ENCODE results near the gene TPPP3. TPM values are rescaled to one million over a fixed set of nuclear protein-coding genes. Genes with fewer than 3 reads are reported as not detected.
"Not testable (repeated sequence)": the region's sequence is repeated elsewhere in the genome, so short reads cannot be mapped to it uniquely, and the experiment has no call there.

Gene TPPP3
- total RNA-seq, 1 experiment from 2014 or later, result not detected

DNA sequence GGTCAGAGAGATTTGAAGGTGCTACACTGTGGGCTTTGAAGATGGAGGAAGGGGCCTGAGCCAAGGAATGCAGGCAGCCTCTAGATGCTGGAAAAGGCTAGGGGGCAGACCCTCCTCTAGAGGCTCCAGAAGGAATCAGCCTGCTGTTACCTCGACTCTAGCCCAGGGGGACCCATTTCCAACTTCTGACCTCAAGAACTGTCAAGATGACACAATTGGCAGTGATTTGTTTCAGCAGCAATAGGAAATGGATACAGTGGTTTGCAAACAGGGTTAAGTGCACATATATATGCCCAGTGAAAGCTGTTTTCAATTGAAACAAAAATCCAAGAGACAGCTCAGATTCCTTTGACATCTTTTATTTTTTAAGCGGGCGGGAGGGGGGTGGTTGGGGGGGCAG, 26.6 kb upstream of the TPPP3 start:
- Histone ChIP-seq H3K27ac (no peak overlapping the region), H3K27me3 (replicated peaks) (no peaks in the 10 kb centered on the region), H3K4me3 (no peak overlapping the region), H3K36me3 (peaks cover 4% of the 10 kb centered on the region; the same call in 1 of the 2 replicates), H3K4me1 (replicated peaks) (peaks cover 17% of the 10 kb centered on the region), H3K9me3 (replicated peaks) (no peaks in the 10 kb centered on the region)
- no peak for DNase-seq (ENCODE audit: low read depth in 1 of 2, low spot score in 2 of 2)

GRCh38 chr16:67419502-67419901, 26.2 kb upstream of the TPPP3 start:
- peaks cover 4% of the 10 kb centered on the region; the same call in 1 of the 2 replicates for H3K36me3 ChIP-seq
- H3K27me3 ChIP-seq (replicated peaks), result no peaks in the 10 kb centered on the region
- H3K4me3 ChIP-seq, result no peak overlapping the region
- H3K4me1 ChIP-seq (replicated peaks), result peaks cover 12% of the 10 kb centered on the region
- no peak for DNase-seq (ENCODE audit: low read depth in 1 of 2, low spot score in 2 of 2)
- no peak overlapping the region for H3K27ac ChIP-seq
- H3K9me3 ChIP-seq (replicated peaks), result no peaks in the 10 kb centered on the region

GRCh38 chr16:67417333-67418061, 24.2 kb upstream of the TPPP3 start:
- Histone ChIP-seq H3K4me3 (no peak overlapping the region), H3K27me3 (replicated peaks) (no peaks in the 10 kb centered on the region), H3K9me3 (replicated peaks) (no peaks in the 10 kb centered on the region), H3K27ac (no peak overlapping the region), H3K36me3 (peaks cover 4% of the 10 kb centered on the region; the same call in 1 of the 2 replicates), H3K4me1 (replicated peaks) (peaks cover 11% of the 10 kb centered on the region)
- no peak for DNase-seq (ENCODE audit: low read depth in 1 of 2, low spot score in 2 of 2)

DNA sequence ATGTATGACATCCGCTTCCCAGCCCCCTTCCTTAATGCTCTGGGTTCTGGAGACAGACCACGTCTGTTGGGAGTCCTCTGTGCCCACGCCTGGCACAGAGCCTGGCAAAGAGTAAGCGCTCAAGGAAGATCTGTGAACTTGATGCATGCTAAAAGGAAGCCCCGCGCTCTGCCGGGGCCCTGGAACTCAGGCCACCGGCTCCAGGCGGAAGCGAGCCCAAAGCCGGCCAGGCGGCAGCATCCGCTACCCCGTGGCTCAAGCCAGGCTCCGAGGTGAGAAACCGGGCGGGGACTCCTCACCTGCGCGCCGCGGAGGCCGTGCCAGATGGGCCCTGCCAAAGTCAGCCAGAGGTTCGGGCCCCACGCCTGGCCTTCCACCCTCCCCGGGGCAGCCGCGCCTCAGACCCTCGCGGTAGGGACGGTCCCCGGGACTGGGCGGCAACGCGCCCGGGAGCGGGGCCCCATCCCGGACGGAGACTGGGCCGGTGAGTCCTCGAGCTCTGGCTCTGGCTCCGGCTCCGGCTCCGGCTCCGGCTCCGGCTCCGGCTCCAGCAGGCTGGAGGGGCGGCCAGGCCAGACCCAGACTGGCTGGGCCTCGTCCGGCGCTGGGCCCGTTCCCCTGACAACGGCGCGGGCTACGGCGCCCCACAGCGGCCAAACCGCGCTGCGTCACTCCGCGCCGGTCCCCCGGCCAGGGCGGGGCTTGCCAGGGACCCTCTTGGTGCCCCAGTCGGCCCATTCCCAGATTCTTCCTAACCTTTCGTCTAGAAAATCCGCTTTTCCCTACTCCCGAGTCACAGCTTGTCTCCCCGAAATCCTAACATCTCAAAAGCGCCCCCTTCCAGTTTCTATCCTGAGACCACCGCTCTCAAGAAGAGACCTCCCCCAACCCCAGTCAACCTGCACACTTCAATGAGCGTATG, 22.8 kb upstream of the TPPP3 start, which contains the start of gene ZDHHC1:
TSS of gene ZDHHC1 (minus strand) at position 606 of the 922 bp plus-strand sequence. CDS start 8,702 bp downstream, outside the sequence.
- Histone ChIP-seq H3K36me3 (peaks cover 4% of the 10 kb centered on the region; the same call in 1 of the 2 replicates), H3K4me1 (replicated peaks) (peaks cover 11% of the 10 kb centered on the region), H3K27me3 (replicated peaks) (no peaks in the 10 kb centered on the region), H3K27ac (peak within 1 kb of the TSS; percentile 61), H3K4me3 (peak within 1 kb of the TSS; percentile 82), H3K9me3 (replicated peaks) (no peaks in the 10 kb centered on the region)
- peak; percentile 67 to 71 for DNase-seq (ENCODE audit: low read depth in 1 of 2, low spot score in 2 of 2)

GRCh38 chr16:67415421-67415820, 22.1 kb upstream of the TPPP3 start:
- Histone ChIP-seq H3K27ac (0 out of 2 replicates have a peak overlapping the region, but pooled peaks have one; percentile 61), H3K4me1 (replicated peaks) (peaks cover 11% of the 10 kb centered on the region), H3K4me3 (peak overlapping the region; percentile 82)
- not testable (repeated sequence) for H3K36me3 ChIP-seq; H3K27me3 ChIP-seq (replicated peaks); DNase-seq (ENCODE audit: low read depth in 1 of 2, low spot score in 2 of 2); H3K9me3 ChIP-seq (replicated peaks)

- Histone ChIP-seq H3K9me3 (replicated peaks) (no peaks in the 10 kb centered on the region), H3K27ac (no peak overlapping the region), H3K4me1 (replicated peaks) (peaks cover 11% of the 10 kb centered on the region), H3K27me3 (replicated peaks) (no peaks in the 10 kb centered on the region), H3K4me3 (no peak overlapping the region), H3K36me3 (peaks cover 4% of the 10 kb centered on the region; the same call in 1 of the 2 replicates)
- DNase-seq (ENCODE audit: low read depth in 1 of 2, low spot score in 2 of 2), result no peak
Observed at GRCh38 chr16:67413978-67414911, 20.9 kb upstream of the TPPP3 start.

DNA sequence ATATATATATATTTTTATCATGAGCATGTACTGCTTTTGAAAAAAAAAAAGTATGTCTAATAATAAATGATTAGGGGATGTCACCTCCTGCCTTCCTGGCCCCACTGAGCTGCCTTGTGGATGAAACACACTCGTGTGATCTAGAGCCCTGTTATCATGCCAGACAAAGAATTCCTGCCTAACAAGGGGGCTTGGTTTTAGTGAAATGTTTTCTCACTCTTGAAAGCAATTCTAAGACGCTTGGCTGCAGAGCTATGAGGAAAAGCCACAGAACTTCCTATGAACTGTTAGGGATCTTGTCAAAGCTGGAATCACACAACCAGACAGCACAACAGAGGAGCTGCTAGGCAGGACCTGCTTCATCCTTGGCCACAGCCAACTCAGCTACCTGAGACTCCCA, 19.0 kb upstream of the TPPP3 start:
- Histone ChIP-seq H3K36me3 (peaks cover 4% of the 10 kb centered on the region; the same call in 1 of the 2 replicates), H3K27ac (no peak overlapping the region), H3K9me3 (replicated peaks) (no peaks in the 10 kb centered on the region), H3K27me3 (replicated peaks) (no peaks in the 10 kb centered on the region), H3K4me1 (replicated peaks) (peaks cover 11% of the 10 kb centered on the region), H3K4me3 (no peak overlapping the region)
- DNase-seq (ENCODE audit: low read depth in 1 of 2, low spot score in 2 of 2), result no peak

- H3K27me3 ChIP-seq (replicated peaks), result no peaks in the 10 kb centered on the region
- peaks cover 13% of the 10 kb centered on the region for H3K4me1 ChIP-seq (replicated peaks)
- no peak for DNase-seq (ENCODE audit: low read depth in 1 of 2, low spot score in 2 of 2)
- no peak overlapping the region for H3K27ac ChIP-seq
- peaks cover 4% of the 10 kb centered on the region; the same call in 1 of the 2 replicates for H3K36me3 ChIP-seq
- H3K4me3 ChIP-seq, result no peak overlapping the region
- no peaks in the 10 kb centered on the region for H3K9me3 ChIP-seq (replicated peaks)
Observed at GRCh38 chr16:67411339-67411738, 18.0 kb upstream of the TPPP3 start.

DNA sequence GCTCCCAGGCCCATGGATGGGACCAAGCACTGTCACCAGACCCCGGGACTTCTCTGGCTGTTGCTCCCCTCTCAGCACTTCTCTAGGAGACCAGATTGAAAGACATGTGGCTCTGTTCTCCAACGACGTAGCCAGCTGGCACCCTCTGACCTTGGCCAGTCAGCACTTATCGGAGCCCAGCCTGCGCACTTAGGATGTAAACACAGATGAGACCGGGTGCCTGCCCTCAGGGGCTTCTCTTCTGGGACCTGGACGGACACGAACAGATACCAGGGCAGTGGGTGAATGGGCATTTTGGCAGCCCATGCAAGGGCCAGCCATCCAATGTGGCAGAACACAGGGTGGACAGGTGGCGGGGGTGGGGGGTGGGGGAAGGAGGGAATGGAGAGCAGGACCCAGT, 16.3 kb upstream of the TPPP3 start:
- H3K27ac ChIP-seq, result no peak overlapping the region
- no peak overlapping the region for H3K4me3 ChIP-seq
- H3K36me3 ChIP-seq, result no peaks in the 10 kb centered on the region
- no peak for DNase-seq (ENCODE audit: low read depth in 1 of 2, low spot score in 2 of 2)
- no peaks in the 10 kb centered on the region for H3K9me3 ChIP-seq (replicated peaks)
- H3K4me1 ChIP-seq (replicated peaks), result peaks cover 9% of the 10 kb centered on the region
- H3K27me3 ChIP-seq (replicated peaks), result no peaks in the 10 kb centered on the region

DNA sequence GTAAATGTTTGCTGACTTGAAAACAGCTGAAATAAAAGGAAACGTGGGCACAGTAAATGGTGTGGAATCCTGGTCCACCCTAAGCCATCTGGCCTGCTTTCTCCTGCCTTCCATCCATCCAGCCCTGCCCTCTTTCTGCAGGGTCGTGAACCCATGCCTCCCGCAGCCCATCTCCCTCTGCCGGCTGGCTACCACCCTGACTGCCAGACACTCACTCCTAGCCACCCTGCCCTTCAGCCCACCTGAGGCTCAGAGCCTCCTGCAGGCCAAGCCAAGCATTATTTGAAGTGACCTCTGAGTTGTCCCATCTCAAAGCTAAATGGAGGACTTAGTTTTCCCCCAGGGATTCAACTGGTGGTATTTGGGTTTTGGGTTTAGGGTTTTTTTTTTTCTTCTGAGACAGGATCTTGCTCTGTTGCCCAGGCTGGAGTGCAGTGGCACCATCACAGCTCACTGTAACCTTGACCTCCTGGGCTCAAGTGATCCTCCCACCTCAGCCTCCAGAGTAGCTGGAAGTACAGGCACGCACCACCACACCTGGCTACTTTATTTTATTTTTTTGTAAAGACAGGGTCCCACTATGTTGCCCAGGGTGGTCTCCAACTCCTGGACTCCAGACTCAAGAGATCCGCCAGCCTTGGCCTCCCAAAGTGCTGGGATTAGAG, 14.6 kb upstream of the TPPP3 start:
- no peak overlapping the region for H3K27ac ChIP-seq
- H3K36me3 ChIP-seq, result no peaks in the 10 kb centered on the region
- H3K9me3 ChIP-seq (replicated peaks), result no peaks in the 10 kb centered on the region
- no peak overlapping the region for H3K4me3 ChIP-seq
- H3K27me3 ChIP-seq (replicated peaks), result no peaks in the 10 kb centered on the region
- peaks cover 9% of the 10 kb centered on the region for H3K4me1 ChIP-seq (replicated peaks)
- DNase-seq (ENCODE audit: low read depth in 1 of 2, low spot score in 2 of 2), result no peak

DNA sequence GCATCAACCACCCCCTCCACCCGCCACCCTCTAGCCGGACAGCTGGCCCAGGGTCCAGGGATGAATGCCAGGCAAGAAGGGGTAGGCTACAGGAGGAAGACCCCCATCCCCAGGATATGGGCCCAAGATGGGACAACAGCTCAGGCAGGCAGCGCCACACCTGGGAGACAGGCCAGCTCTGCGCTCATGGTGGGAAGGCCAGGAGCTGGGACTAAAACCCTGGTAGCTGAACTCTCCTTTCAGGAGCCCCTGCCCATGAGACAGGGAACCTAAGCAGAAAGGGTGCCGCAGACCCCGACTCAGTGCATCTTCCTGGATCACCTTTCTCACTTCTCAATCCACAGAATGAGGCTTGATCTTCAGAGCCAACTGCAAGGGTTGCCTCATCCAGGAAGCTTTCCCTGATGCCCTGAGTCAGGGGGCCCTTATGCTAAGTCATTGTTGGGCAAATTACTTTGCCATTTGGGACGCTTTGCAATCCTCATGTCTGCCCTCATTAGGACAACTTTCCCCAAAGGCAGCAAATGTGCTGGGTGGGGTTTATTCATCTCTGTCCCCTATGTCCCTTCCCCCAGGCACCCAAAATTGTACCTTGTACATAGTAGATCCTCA, 14.0 kb upstream of the TPPP3 start:
- Histone ChIP-seq H3K27ac (no peak overlapping the region), H3K36me3 (no peaks in the 10 kb centered on the region), H3K9me3 (replicated peaks) (no peaks in the 10 kb centered on the region), H3K4me1 (replicated peaks) (peaks cover 9% of the 10 kb centered on the region), H3K4me3 (no peak overlapping the region), H3K27me3 (replicated peaks) (no peaks in the 10 kb centered on the region)
- DNase-seq (ENCODE audit: low read depth in 1 of 2, low spot score in 2 of 2), result no peak

GRCh38 chr16:67406111-67406971, 13.0 kb upstream of the TPPP3 start:
- Histone ChIP-seq H3K4me1 (replicated peaks) (peaks cover 9% of the 10 kb centered on the region), H3K9me3 (replicated peaks) (no peaks in the 10 kb centered on the region), H3K27me3 (replicated peaks) (no peaks in the 10 kb centered on the region), H3K27ac (no peak overlapping the region), H3K4me3 (no peak overlapping the region), H3K36me3 (no peaks in the 10 kb centered on the region)
- DNase-seq (ENCODE audit: low read depth in 1 of 2, low spot score in 2 of 2), result no peak
